Left colon (tissue), 2 donors: ENCODE results near the gene VCY. TPM values are rescaled to one million over a fixed set of nuclear protein-coding genes. Genes with fewer than 3 reads are reported as not detected.
"Not testable (repeated sequence)": the region's sequence is repeated elsewhere in the genome, so short reads cannot be mapped to it uniquely, and the experiment has no call there.

Experiments used
- ATAC-seq: fragments of 200-7000 bp; cut with Tn5 transposase; one replicate; pipeline ENCODE4 v1.9.1; 2020; ENCODE audit warnings: mild to moderate bottlenecking, moderate library complexity
- DNase-seq, 2 donors: peaks; one replicate each; pipeline ENCODE4 v3.0.0-alpha.2; 2020
- intact Hi-C, 2 donors: fragments of 100-400 bp; cut with DNase I in 1 of 2; cut with micrococcal nuclease in 1 of 2; formaldehyde crosslinking; loops; one replicate each; pipeline versions ENCODE4 v1.11.2 to v1.14.0; 2022; cut with DNase I, micrococcal nuclease
- long read RNA-seq: library from polyadenylated mRNA; unstranded; transcript quantifications from one replicate; pipeline ENCODE4 v2.0.0, GENCODE V29; 2021
- total RNA-seq, 2 donors: library from RNA; stranded (reverse); fragmentation: NEBNext Ultra II Directional; extraction: Animal tissue kit (Norgen Biotek cat#: 25700); gene quantifications; one replicate each; pipeline ENCODE4 v1.2.1, GENCODE V29; 2021
- donor health status: DM: no; HTN: no; CAD: no.
- donor health status: DM: yes; HTN: yes; CAD: no.

The VCY gene
- not detected for total RNA-seq
- long read RNA-seq, result 0 reads

- intact Hi-C loops, ATAC-seq, DNase-seq: not testable (repeated sequence)
Observed at GRCh38 chrY:13986373-13986772, at the start of gene VCY. VCY (minus strand) TSS chrY:13986473; CDS start chrY:13986440, 33 bp downstream.

GRCh38 chrY:14030395-14030794 lies 44.1 kb upstream of the VCY start:
- intact Hi-C loops, ATAC-seq, DNase-seq: not testable (repeated sequence)

GRCh38 chrY:14011916-14012315 lies 25.6 kb upstream of the VCY start:
- DNase-seq, ATAC-seq, intact Hi-C loops: not testable (repeated sequence)

- DNase-seq, result not testable (repeated sequence)
Observed at GRCh38 chrY:13942406-13942805, 43.9 kb downstream of the VCY start.

More at GRCh38 chrY:13942406-13942805, 43.9 kb downstream of the VCY start:
- intact Hi-C loops, ATAC-seq: not testable (repeated sequence)

Other genes starting within 250 kb of the VCY start
- not detected for gene VCY1B, start 69.8 kb upstream of the VCY start, total RNA-seq